ENCODE data around the gene CD79B.
"Not testable (repeated sequence)": the region's sequence is repeated elsewhere in the genome, so short reads cannot be mapped to it uniquely, and the experiment has no call there.

Gene CD79B

DNA sequence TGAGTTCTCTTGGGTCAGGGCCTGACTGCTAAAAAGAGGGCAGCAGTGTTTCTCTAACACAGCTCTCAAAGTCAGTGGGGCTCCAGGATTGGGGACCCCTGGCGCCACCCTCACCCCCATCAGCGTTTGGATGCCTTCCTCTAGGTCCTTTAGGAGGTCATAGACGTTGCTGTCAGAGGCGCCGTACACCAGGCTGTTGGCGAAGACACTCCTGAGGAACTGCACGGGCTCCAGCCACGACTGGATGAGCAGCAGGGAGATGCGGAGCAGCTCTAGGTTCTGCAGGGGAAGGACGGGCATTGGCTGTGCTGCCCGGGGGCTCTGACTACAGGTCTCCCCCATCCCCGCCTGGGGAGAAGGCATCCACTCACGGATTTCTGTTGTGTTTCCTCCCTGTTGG is 14.5 kb downstream of the CD79B start:
- no peak overlapping the region for H3K9ac ChIP-seq (ENCODE audit: low read length)
- H3K4ac ChIP-seq (ENCODE audit: low read depth, low read length), result no peak overlapping the region
- no peak overlapping the region for H3K4me2 ChIP-seq (ENCODE audit: low read length)
- H2AK5ac ChIP-seq (ENCODE audit: low read length), result no peak overlapping the region
- no peak overlapping the region for H3K18ac ChIP-seq (ENCODE audit: low read length)
- H3K79me2 ChIP-seq (ENCODE audit: control insufficient read depth, insufficient read depth, low read length), result no peaks in the 10 kb centered on the region
- H3K36me3 ChIP-seq (ENCODE audit: control insufficient read depth, insufficient read depth, low read length), result no peaks in the 10 kb centered on the region
- no peak overlapping the region for H3K4me3 ChIP-seq (ENCODE audit: low read length)
- H2BK5ac ChIP-seq (ENCODE audit: low read length), result no peak overlapping the region
- no peak overlapping the region for H4K8ac ChIP-seq (ENCODE audit: low read depth, low read length)
- H3K27ac ChIP-seq (ENCODE audit: low read depth, low read length), result no peak overlapping the region
- no peaks in the 10 kb centered on the region for H3K4me1 ChIP-seq (ENCODE audit: control insufficient read depth, low read depth, low read length)
- no peaks in the 10 kb centered on the region for H3K79me1 ChIP-seq (ENCODE audit: low read length)
- no peak overlapping the region for H3K23ac ChIP-seq (ENCODE audit: low read length)
- H2BK120ac ChIP-seq (ENCODE audit: low read depth, low read length), result no peak overlapping the region
- no CpG with 5 or more reads among the region's 13 CpGs for WGBS (ENCODE audit: extremely low coverage, insufficient coverage, low lambda C conversion rate)
- H2BK15ac ChIP-seq (replicated peaks; ENCODE audit: low read depth), result no peak overlapping the region
- peak overlapping the region; percentile 28 for H3K56ac ChIP-seq (ENCODE audit: low read length)
- DNase-seq, result no peak
- H4K5ac ChIP-seq (ENCODE audit: low read length), result no peak overlapping the region
- H3K27me3 ChIP-seq (ENCODE audit: insufficient read depth, low read length, poor library complexity), result no peaks in the 10 kb centered on the region

DNA sequence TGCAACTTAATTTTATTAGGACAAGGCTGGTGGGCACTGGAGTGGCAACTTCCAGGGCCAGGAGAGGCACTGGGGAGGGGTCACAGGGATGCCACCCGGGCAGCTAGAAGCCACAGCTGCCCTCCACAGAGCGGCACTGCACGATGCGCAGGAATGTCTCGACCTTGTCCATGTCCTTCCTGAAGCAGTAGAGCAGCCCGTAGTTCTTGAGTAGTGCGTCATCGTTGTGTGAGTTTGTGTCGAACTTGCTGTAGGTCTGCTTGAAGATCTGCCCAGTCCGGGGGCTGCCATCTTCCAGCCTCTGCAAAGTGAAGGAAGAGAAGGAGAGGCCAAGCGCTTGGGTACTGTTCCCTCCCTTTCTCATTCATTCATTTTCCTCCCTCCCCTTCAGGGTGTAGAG is 14.9 kb downstream of the CD79B start:
- not testable (repeated sequence) for H2BK120ac ChIP-seq (ENCODE audit: low read depth, low read length)
- WGBS (ENCODE audit: extremely low coverage, insufficient coverage, low lambda C conversion rate), result no CpG with 5 or more reads among the region's 11 CpGs

GRCh38 chr17:63916566-63917185 is 15.5 kb downstream of the CD79B start:
- Histone ChIP-seq H3K4me3 (ENCODE audit: low read length) (no peak overlapping the region), H4K5ac (ENCODE audit: low read length) (no peak overlapping the region), H3K4me1 (ENCODE audit: control insufficient read depth, low read depth, low read length) (no peaks in the 10 kb centered on the region), H2AK5ac (ENCODE audit: low read length) (no peak overlapping the region), H3K27ac (ENCODE audit: low read depth, low read length) (no peak overlapping the region), H3K56ac (ENCODE audit: low read length) (no peak overlapping the region), H3K18ac (ENCODE audit: low read length) (no peak overlapping the region), H3K4me2 (ENCODE audit: low read length) (no peak overlapping the region), H3K79me1 (ENCODE audit: low read length) (no peaks in the 10 kb centered on the region), H3K23ac (ENCODE audit: low read length) (no peak overlapping the region), H3K9ac (ENCODE audit: low read length) (no peak overlapping the region), H2BK5ac (ENCODE audit: low read length) (no peak overlapping the region), H3K27me3 (ENCODE audit: insufficient read depth, low read length, poor library complexity) (no peaks in the 10 kb centered on the region), H4K8ac (ENCODE audit: low read depth, low read length) (no peak overlapping the region), H2BK120ac (ENCODE audit: low read depth, low read length) (no peak overlapping the region), H3K36me3 (ENCODE audit: control insufficient read depth, insufficient read depth, low read length) (no peaks in the 10 kb centered on the region), H3K4ac (ENCODE audit: low read depth, low read length) (no peak overlapping the region), H2BK15ac (replicated peaks; ENCODE audit: low read depth) (no peak overlapping the region), H3K79me2 (ENCODE audit: control insufficient read depth, insufficient read depth, low read length) (no peaks in the 10 kb centered on the region)
- no peak for DNase-seq
- no CpG with 5 or more reads among the region's 12 CpGs for WGBS (ENCODE audit: extremely low coverage, insufficient coverage, low lambda C conversion rate)

More for the DNA sequence above, 14.9 kb downstream of the CD79B start:
- not testable (repeated sequence) for H2BK5ac ChIP-seq (ENCODE audit: low read length); H3K79me2 ChIP-seq (ENCODE audit: control insufficient read depth, insufficient read depth, low read length); H3K79me1 ChIP-seq (ENCODE audit: low read length); H3K56ac ChIP-seq (ENCODE audit: low read length); H3K4me2 ChIP-seq (ENCODE audit: low read length); H3K18ac ChIP-seq (ENCODE audit: low read length); H4K8ac ChIP-seq (ENCODE audit: low read depth, low read length); H3K9ac ChIP-seq (ENCODE audit: low read length); H3K4me1 ChIP-seq (ENCODE audit: control insufficient read depth, low read depth, low read length); H3K27ac ChIP-seq (ENCODE audit: low read depth, low read length); H2AK5ac ChIP-seq (ENCODE audit: low read length); H3K36me3 ChIP-seq (ENCODE audit: control insufficient read depth, insufficient read depth, low read length); H4K5ac ChIP-seq (ENCODE audit: low read length); H3K23ac ChIP-seq (ENCODE audit: low read length); H3K27me3 ChIP-seq (ENCODE audit: insufficient read depth, low read length, poor library complexity); DNase-seq; H2BK15ac ChIP-seq (replicated peaks; ENCODE audit: low read depth); H3K4ac ChIP-seq (ENCODE audit: low read depth, low read length); H3K4me3 ChIP-seq (ENCODE audit: low read length)

DNA sequence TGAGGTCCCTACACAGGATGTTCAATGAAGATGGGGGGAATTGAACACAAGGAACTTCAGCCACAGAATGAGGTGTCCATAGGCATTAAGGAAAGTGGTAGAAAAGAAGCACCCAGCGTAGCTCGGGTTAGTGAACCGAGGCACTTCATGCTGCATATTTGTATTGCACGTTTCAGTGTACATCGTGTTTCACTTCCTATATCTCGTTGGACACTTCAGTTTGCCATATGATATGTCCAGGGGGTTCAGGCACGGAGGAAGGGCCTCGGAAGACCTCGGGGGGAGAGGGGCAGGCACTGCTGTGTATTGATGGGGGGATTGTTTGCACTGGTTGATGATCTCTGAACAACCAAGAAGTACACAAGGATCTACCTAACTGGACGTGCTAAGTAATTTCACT is 16.4 kb downstream of the CD79B start:
- not testable (repeated sequence) for H3K27me3 ChIP-seq (ENCODE audit: insufficient read depth, low read length, poor library complexity); H3K27ac ChIP-seq (ENCODE audit: low read depth, low read length); H3K4me2 ChIP-seq (ENCODE audit: low read length); H3K56ac ChIP-seq (ENCODE audit: low read length); H3K79me2 ChIP-seq (ENCODE audit: control insufficient read depth, insufficient read depth, low read length); H2AK5ac ChIP-seq (ENCODE audit: low read length); H3K4me1 ChIP-seq (ENCODE audit: control insufficient read depth, low read depth, low read length); H3K4me3 ChIP-seq (ENCODE audit: low read length); H3K18ac ChIP-seq (ENCODE audit: low read length); DNase-seq; H3K79me1 ChIP-seq (ENCODE audit: low read length); H4K5ac ChIP-seq (ENCODE audit: low read length); H3K4ac ChIP-seq (ENCODE audit: low read depth, low read length); H2BK5ac ChIP-seq (ENCODE audit: low read length); H2BK120ac ChIP-seq (ENCODE audit: low read depth, low read length); H2BK15ac ChIP-seq (replicated peaks; ENCODE audit: low read depth); H3K9ac ChIP-seq (ENCODE audit: low read length); H4K8ac ChIP-seq (ENCODE audit: low read depth, low read length); H3K23ac ChIP-seq (ENCODE audit: low read length); H3K36me3 ChIP-seq (ENCODE audit: control insufficient read depth, insufficient read depth, low read length)
- no CpG with 5 or more reads among the region's 10 CpGs for WGBS (ENCODE audit: extremely low coverage, insufficient coverage, low lambda C conversion rate)

GRCh38 chr17:63914471-63914870 is 17.7 kb downstream of the CD79B start:
- DNase-seq, result no peak
- Histone ChIP-seq H4K5ac (ENCODE audit: low read length) (no peak overlapping the region), H3K27ac (ENCODE audit: low read depth, low read length) (no peak overlapping the region), H3K4me2 (ENCODE audit: low read length) (no peak overlapping the region), H3K79me2 (ENCODE audit: control insufficient read depth, insufficient read depth, low read length) (no peaks in the 10 kb centered on the region), H3K4me3 (ENCODE audit: low read length) (no peak overlapping the region), H2BK5ac (ENCODE audit: low read length) (no peak overlapping the region), H4K8ac (ENCODE audit: low read depth, low read length) (no peak overlapping the region), H2BK15ac (replicated peaks; ENCODE audit: low read depth) (no peak overlapping the region), H3K4ac (ENCODE audit: low read depth, low read length) (no peak overlapping the region), H3K27me3 (ENCODE audit: insufficient read depth, low read length, poor library complexity) (no peaks in the 10 kb centered on the region), H2AK5ac (ENCODE audit: low read length) (no peak overlapping the region), H3K23ac (ENCODE audit: low read length) (no peak overlapping the region), H3K9ac (ENCODE audit: low read length) (no peak overlapping the region), H3K79me1 (ENCODE audit: low read length) (no peaks in the 10 kb centered on the region), H3K56ac (ENCODE audit: low read length) (no peak overlapping the region), H3K36me3 (ENCODE audit: control insufficient read depth, insufficient read depth, low read length) (no peaks in the 10 kb centered on the region), H3K4me1 (ENCODE audit: control insufficient read depth, low read depth, low read length) (no peaks in the 10 kb centered on the region), H3K18ac (ENCODE audit: low read length) (no peak overlapping the region), H2BK120ac (ENCODE audit: low read depth, low read length) (no peak overlapping the region)
- no CpG with 5 or more reads among the region's 7 CpGs for WGBS (ENCODE audit: extremely low coverage, insufficient coverage, low lambda C conversion rate)

DNA sequence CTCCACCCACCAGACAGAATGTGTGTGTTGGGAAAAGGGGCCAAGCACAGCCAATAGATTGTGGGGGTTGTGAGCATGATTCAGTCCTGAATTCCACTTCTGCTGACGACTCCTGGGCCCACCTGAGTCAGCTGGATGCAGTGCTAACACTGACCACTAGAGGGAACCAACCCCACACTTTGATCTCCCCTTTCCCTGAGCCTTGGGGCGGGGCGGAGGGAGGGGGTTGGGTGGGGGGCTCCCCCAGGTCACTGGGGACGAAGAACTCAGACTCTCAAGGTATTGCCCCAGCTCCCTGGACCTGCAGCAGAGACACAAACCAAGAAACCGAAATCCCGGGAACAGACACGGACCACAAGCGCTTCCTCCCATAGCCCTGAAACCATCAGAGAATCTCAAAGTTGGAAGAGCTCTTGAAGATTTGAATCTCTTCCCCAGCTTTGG is 20.5 kb downstream of the CD79B start:
- Histone ChIP-seq H3K23ac (ENCODE audit: low read length) (no peak overlapping the region), H3K36me3 (ENCODE audit: control insufficient read depth, insufficient read depth, low read length) (no peaks in the 10 kb centered on the region), H3K9ac (ENCODE audit: low read length) (no peak overlapping the region), H3K79me1 (ENCODE audit: low read length) (no peaks in the 10 kb centered on the region), H2BK15ac (replicated peaks; ENCODE audit: low read depth) (no peak overlapping the region), H2BK120ac (ENCODE audit: low read depth, low read length) (no peak overlapping the region), H3K4me2 (ENCODE audit: low read length) (no peak overlapping the region), H3K56ac (ENCODE audit: low read length) (no peak overlapping the region), H4K8ac (ENCODE audit: low read depth, low read length) (no peak overlapping the region), H3K79me2 (ENCODE audit: control insufficient read depth, insufficient read depth, low read length) (no peaks in the 10 kb centered on the region), H2BK5ac (ENCODE audit: low read length) (no peak overlapping the region), H3K4me3 (ENCODE audit: low read length) (no peak overlapping the region), H3K4me1 (ENCODE audit: control insufficient read depth, low read depth, low read length) (no peaks in the 10 kb centered on the region), H3K4ac (ENCODE audit: low read depth, low read length) (no peak overlapping the region), H4K5ac (ENCODE audit: low read length) (no peak overlapping the region), H3K18ac (ENCODE audit: low read length) (no peak overlapping the region), H3K27me3 (ENCODE audit: insufficient read depth, low read length, poor library complexity) (no peaks in the 10 kb centered on the region), H3K27ac (ENCODE audit: low read depth, low read length) (no peak overlapping the region), H2AK5ac (ENCODE audit: low read length) (no peak overlapping the region)
- WGBS (ENCODE audit: extremely low coverage, insufficient coverage, low lambda C conversion rate), result no CpG with 5 or more reads among the region's 8 CpGs
- peak; percentile 41 for DNase-seq
